HFFc6 (cell line): ENCODE measurements around the gene DAP. TPM values are rescaled to one million over a fixed set of nuclear protein-coding genes. Genes with fewer than 3 reads are reported as not detected.
"Not testable (repeated sequence)": the region's sequence is repeated elsewhere in the genome, so short reads cannot be mapped to it uniquely, and the experiment has no call there.

Experiments
- DNase-seq: peaks from one replicate; pipeline ENCODE4 v3.0.0-alpha.2; 2018
- H3K27ac Mint-ChIP-seq: 2 replicates; pipeline ENCODE4 v1.8.0; 2020; ENCODE audit warnings: mild to moderate bottlenecking, mixed read lengths
- H3K27me3 Mint-ChIP-seq: 2 replicates; pipeline ENCODE4 v1.8.0; 2021; ENCODE audit warnings: mild to moderate bottlenecking, moderate library complexity, mixed read lengths; ENCODE audit not compliant: insufficient read depth
- H3K36me3 Mint-ChIP-seq: 2 replicates; pipeline ENCODE4 v1.8.0; 2021; ENCODE audit warnings: low read depth, mixed read lengths
- H3K4me1 Mint-ChIP-seq: 2 replicates; pipeline ENCODE4 v1.8.0; 2020; ENCODE audit warnings: low read depth, mixed read lengths
- H3K4me3 Mint-ChIP-seq: 2 replicates; pipeline ENCODE4 v1.8.0; 2020; ENCODE audit warnings: mild to moderate bottlenecking, moderate library complexity, mixed read lengths
- H3K9me3 Mint-ChIP-seq: 2 replicates; pipeline ENCODE4 v1.8.0; 2020; ENCODE audit warnings: mild to moderate bottlenecking, mixed read lengths
- total RNA-seq, 6 experiments: library from RNA; stranded (reverse); fragmentation: NEBNext Ultra II Directional; extraction: Animal tissue kit (Norgen Biotek cat#: 25700); gene quantifications; 2 replicates in 1 of 6; 3 replicates in 5 of 6; pipeline ENCODE4 v1.2.3, GENCODE V29; 2021
- TF ChIP-seq, protein P1 (sequence below): fragments of 200-600 bp; sonication (generic); IDR thresholded peaks from 2 replicates; pipeline ENCODE4 v1.5.0; 2021; ENCODE audit warnings: antibody characterized with exemption, mild to moderate bottlenecking

Gene DAP
- total RNA-seq, 6 experiments from 2014 or later: 255 to 357 (median 285) TPM

DNA sequence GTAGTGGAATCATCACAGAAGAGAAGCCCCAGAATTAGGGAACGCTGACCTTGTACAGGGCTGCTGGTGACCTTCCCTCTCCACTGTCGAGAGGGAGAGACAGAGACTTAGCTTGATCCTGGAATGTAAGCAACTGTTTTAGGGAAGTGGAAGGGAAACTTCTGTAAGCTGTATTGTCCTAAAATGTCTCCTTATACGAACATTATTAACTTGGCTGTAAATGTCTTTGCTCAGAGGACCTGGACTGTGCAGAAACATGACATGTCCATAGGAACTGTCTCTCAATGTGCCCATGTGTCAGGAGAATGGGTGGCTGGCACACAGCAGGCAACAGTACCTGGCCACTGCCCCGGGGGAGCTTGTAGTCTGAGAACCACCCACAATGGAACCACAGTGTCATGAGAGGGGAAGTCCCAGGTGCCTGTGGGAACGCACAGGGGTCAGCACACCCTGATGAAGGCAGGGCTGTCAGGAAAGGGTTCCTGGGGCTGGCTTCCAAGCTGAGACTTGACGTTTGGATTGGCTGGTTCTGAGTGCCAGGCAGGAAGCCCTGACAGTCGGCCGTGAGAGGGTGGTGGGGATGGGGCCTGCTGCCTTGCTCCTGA, 34.0 kb downstream of the DAP start:
- TF ChIP-seq, protein P1, sequence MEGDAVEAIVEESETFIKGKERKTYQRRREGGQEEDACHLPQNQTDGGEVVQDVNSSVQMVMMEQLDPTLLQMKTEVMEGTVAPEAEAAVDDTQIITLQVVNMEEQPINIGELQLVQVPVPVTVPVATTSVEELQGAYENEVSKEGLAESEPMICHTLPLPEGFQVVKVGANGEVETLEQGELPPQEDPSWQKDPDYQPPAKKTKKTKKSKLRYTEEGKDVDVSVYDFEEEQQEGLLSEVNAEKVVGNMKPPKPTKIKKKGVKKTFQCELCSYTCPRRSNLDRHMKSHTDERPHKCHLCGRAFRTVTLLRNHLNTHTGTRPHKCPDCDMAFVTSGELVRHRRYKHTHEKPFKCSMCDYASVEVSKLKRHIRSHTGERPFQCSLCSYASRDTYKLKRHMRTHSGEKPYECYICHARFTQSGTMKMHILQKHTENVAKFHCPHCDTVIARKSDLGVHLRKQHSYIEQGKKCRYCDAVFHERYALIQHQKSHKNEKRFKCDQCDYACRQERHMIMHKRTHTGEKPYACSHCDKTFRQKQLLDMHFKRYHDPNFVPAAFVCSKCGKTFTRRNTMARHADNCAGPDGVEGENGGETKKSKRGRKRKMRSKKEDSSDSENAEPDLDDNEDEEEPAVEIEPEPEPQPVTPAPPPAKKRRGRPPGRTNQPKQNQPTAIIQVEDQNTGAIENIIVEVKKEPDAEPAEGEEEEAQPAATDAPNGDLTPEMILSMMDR: no peak
- no peak overlapping the region; the same call in 1 of the 2 replicates for H3K4me3 Mint-ChIP-seq
- no peaks in the 10 kb centered on the region for H3K9me3 Mint-ChIP-seq
- H3K27me3 Mint-ChIP-seq: peaks cover 5% of the 10 kb centered on the region
- no peak for DNase-seq
- peaks cover 84% of the 10 kb centered on the region for H3K4me1 Mint-ChIP-seq
- peaks cover 49% of the 10 kb centered on the region for H3K36me3 Mint-ChIP-seq
- peak overlapping the region; percentile 98 for H3K27ac Mint-ChIP-seq

DNA sequence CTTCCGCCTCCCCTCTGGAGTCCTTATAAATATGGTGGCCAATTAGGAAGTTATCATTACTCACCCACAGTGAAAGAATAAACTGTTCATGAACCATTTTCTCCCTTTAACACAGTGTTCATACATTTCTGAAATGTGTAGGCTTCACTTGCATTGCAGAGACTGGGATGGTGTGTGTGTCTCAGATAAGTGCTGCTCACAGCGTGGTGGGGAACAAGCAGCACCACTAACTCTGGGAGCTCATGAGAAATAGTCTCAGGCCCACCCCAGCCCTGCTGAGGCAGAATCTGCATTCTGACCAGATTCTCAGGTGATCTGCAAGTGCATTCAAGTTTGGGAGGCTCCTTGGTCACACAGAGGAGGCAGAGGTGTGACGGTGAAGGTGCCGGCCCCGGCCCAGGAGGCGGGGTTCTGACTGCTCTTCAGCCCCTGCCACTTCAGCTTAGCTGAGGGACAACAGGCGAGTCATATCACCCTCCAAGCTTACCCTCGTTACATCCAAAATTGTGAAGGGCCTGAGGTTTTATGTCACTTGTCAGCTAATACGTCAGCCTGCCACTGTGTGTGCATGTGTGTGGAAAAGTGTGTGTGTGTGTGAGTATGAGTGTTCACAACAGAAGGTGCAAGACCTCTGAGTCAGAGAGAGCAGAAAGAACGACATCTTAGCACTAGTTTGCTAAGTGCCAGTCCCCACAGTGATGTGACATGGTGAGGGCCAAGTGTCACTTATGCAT, 34.7 kb downstream of the DAP start:
- H3K9me3 Mint-ChIP-seq: no peaks in the 10 kb centered on the region
- peak overlapping the region; percentile 98 for H3K27ac Mint-ChIP-seq
- H3K4me3 Mint-ChIP-seq: peak overlapping the region; percentile 9
- TF ChIP-seq, protein P1: no peak
- peaks cover 54% of the 10 kb centered on the region for H3K36me3 Mint-ChIP-seq
- DNase-seq: no peak
- H3K27me3 Mint-ChIP-seq: peaks cover 5% of the 10 kb centered on the region
- H3K4me1 Mint-ChIP-seq: peaks cover 90% of the 10 kb centered on the region

DNA sequence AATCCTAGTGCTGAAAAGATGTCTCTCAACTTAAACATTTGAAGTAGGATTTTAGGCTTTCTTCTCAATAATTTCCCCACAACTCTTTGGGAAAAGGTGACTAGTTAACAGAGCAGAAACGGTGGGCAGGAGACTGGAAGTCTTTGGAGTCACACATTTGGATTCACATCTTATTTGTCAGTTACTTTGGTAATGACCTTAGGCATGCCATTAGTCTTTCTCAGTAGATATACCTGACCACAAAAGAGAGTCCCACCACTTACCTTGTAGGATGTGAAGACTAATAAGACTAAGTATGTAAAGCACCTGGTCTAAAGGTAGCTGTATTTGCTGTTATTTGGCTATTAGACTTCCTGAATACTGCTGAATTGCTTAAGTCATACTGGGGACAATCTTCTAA, 35.4 kb downstream of the DAP start:
- H3K4me1 Mint-ChIP-seq: peaks cover 97% of the 10 kb centered on the region
- H3K27ac Mint-ChIP-seq: peak overlapping the region; percentile 98
- peaks cover 5% of the 10 kb centered on the region for H3K27me3 Mint-ChIP-seq
- H3K4me3 Mint-ChIP-seq: peak overlapping the region; percentile 88
- DNase-seq: no peak
- TF ChIP-seq, protein P1: no peak
- H3K9me3 Mint-ChIP-seq: no peaks in the 10 kb centered on the region
- H3K36me3 Mint-ChIP-seq: peaks cover 61% of the 10 kb centered on the region

DNA sequence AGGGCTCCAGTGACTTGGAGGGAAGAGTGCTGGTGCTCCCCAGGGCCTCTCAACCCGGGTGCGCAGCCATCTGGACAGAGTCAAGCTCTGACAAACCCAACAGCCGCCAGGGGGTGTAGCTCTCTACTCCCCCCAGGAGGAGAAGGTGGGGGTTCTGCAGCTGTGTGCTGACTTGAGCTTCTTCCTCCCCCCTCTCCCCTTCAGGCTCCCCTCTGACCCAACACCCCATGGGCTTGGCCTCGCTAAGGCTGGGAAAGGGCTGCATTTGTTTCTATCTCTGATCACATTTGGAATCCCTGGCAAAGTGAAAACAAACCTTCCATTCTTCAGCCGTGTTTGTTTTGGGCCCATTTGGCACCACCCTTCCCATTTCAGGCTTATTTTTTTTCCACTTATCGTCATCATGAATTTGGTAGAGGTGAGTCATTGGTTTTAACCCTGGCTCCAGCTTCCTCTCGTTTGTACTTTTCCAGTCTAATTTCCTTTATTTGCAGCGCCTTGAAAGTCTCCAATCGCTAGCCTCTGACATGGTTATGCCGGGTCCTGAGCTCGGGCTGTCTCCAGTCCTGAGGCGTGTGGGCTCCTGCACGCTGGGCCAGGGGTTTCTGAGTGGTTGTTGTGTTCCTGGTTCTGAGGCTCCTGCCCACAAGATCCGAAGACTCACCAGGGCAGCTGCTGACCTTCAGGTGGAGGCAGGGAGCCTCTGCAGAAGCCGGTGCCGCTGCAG, 36.1 kb downstream of the DAP start:
- peak; percentile 79 for DNase-seq
- peak overlapping the region; percentile 88 for H3K4me3 Mint-ChIP-seq
- H3K36me3 Mint-ChIP-seq: peaks cover 68% of the 10 kb centered on the region
- H3K27ac Mint-ChIP-seq: peak overlapping the region; percentile 98
- peaks cover 5% of the 10 kb centered on the region for H3K27me3 Mint-ChIP-seq
- TF ChIP-seq, protein P1: peak; percentile 70
- H3K9me3 Mint-ChIP-seq: no peaks in the 10 kb centered on the region; the same call in 1 of the 2 replicates
- H3K4me1 Mint-ChIP-seq: peaks cover 100% of the 10 kb centered on the region

DNA sequence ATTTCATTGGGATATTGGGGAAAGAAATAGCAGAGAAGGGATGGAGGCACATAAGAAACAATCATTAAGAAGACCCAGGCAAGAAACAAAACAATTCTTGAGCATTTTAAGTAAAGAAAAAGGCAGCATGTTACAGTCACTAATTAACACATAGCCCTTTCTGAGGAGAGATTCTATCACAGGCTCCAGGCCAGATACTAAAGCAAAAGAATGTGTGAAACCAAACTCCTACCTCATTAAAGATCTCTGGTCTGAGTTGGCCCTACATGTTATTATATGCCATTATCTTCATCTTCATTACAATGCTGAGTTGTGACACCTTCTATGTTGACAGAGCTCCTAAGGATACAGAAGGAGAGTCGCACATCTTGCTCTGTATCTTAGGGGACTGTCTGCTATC, 37.5 kb downstream of the DAP start:
- Mint-ChIP-seq H3K4me1 (peaks cover 100% of the 10 kb centered on the region), H3K4me3 (no peak overlapping the region; the same call in 1 of the 2 replicates), H3K9me3 (no peaks in the 10 kb centered on the region; the same call in 1 of the 2 replicates), H3K36me3 (peaks cover 67% of the 10 kb centered on the region), H3K27ac (peak overlapping the region; percentile 98), H3K27me3 (peaks cover 5% of the 10 kb centered on the region)
- no peak for DNase-seq
- TF ChIP-seq, protein P1: no peak

DNA sequence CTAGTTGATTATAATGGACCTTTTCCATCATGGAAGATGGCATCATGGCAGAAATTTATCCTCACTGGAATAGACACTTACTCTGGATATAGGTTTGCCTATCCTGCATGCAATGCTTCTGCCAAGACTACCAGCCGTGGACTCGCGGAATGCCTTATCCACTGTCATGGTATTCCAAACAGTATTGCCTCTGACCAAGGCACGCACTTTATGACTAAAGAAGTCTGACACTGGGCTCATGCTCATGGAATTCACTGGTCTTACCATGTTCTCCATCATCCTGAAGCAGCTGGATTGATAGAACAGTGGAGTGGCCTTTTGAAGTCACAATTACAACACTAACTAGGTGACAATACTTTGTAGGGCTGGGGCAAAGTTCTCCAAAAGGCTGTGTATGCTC, 40.3 kb downstream of the DAP start:
- peaks cover 73% of the 10 kb centered on the region for H3K4me1 Mint-ChIP-seq
- not testable (repeated sequence) for H3K4me3 Mint-ChIP-seq, H3K27me3 Mint-ChIP-seq, H3K9me3 Mint-ChIP-seq, DNase-seq
- H3K27ac Mint-ChIP-seq: peak overlapping the region; percentile 89
- peaks cover 59% of the 10 kb centered on the region for H3K36me3 Mint-ChIP-seq
